GM19452 (cell line): ENCODE results near the gene PREB.
"Not testable (repeated sequence)": the region's sequence is repeated elsewhere in the genome, so short reads cannot be mapped to it uniquely, and the experiment has no call there.

Source experiments
- ATAC-seq: cut with Tn5 transposase; IDR thresholded peaks from one replicate; pipeline ENCODE4 v1.9.1; 2021; ENCODE audit not compliant: unreplicated experiment

The PREB gene, protein sequence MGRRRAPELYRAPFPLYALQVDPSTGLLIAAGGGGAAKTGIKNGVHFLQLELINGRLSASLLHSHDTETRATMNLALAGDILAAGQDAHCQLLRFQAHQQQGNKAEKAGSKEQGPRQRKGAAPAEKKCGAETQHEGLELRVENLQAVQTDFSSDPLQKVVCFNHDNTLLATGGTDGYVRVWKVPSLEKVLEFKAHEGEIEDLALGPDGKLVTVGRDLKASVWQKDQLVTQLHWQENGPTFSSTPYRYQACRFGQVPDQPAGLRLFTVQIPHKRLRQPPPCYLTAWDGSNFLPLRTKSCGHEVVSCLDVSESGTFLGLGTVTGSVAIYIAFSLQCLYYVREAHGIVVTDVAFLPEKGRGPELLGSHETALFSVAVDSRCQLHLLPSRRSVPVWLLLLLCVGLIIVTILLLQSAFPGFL

DNA sequence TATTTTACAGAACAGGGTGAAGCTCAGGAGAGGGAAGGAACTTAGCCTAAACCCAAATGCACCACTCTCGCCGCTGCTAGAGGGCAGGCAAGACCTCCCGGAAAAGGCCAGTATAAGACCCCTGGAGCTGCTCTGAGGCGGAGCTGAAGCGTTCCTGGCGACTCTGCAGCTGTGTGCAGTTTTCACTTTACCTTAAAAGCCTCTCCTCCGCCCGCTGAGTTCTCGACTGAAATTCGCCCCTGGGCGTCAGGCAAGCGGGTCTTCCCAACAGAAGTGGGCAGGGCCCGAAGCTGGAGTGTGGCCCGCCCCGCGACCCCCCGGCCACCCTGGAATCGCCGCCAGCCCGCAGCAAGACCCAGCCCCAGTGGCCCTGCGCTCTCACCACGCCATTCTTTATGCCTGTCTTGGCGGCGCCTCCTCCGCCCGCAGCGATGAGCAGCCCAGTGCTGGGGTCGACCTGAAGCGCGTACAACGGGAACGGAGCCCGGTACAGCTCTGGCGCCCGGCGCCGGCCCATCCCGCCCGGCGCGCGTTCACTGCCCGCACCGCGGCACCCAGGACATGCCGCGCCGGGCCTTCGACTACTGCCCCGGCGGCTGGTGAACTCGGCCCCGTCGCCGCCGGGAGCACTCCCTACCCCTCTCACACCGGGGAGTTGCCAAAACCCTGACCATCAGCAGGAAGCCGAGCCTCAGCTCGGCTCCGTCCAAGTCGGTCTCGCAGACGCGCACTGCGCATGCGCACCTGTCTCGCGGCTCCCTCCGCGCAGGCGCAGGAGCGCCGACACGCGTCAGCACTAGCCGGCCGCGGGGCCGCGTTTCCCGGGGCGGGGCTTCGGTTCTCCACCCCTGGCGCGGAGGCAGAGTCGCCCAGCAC is at the start of gene PREB:
Gene PREB, minus strand, starts transcription at position 732 of the 876 bp plus-strand sequence. Its CDS starts 215 bp downstream, at position 517.
- ATAC-seq: peak; percentile 88

DNA sequence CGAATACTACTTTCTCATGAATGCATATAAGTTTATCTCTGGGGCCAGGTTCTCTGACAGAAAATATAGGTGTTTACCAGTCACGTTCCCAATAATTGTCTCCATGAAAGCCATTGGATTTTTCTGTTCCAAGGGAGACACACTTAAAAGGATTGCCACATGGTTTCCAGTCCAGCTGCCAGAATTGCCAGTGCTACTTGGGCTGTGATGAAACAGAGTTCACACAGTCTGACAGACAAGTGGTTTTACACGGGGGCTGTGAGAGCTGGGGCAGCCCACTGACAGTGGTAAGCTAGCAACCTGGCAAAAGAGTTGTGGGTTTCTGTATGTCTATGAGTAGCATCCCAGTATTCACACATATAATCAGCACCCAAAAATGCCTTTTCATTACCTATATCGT is 49.7 kb upstream of the PREB start:
- no peak for ATAC-seq

DNA sequence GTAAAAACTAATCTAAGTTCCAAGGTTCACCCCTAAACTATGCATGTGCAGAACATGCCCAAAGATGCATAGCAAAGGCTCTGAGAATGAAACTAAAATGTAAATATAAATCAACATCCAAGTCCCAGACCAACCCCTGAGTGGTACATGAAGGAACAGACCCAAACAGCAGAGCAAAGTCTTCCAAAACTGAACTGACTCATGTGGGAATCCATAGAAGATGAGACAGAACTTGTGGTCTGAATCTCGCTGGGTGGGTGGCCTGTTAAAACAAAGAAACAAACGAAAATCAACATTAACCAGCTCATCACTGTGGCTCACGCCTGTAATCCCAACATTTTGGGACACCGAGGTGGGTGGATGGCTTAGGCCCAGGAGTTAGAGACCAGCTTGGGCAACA is 47.9 kb upstream of the PREB start:
- no peak for ATAC-seq

DNA sequence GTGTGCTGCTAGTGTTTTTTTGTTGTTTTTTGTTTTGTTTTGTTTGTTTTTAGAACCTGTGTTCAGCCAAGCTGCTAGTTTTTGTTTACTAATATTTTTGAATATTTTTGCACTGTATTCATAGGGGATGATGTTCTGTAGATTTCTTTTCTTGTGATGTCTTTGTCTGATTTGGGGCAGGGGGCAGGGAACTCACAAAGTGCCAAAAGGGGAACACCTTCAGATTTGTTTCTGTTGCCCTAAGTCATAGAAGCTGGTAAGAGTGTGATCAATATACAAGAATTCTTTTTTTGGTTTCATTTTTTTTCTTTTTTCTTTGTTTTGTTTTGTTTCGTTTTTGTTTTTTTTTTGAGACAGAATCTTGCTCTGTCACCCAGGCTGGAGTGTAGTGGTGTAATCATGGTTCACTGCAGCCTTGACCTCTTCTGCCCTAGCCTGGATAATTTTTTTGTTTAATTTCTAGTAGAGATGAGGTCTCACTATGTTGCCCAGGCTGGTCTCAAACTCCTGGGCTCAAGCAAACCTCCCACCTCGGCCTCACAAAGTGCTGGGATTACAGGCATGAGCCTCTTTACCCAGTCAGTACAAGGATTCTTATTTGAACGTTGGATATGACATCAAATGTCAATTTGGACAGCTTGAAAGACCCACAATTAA is 45.0 kb upstream of the PREB start:
- no peak for ATAC-seq

DNA sequence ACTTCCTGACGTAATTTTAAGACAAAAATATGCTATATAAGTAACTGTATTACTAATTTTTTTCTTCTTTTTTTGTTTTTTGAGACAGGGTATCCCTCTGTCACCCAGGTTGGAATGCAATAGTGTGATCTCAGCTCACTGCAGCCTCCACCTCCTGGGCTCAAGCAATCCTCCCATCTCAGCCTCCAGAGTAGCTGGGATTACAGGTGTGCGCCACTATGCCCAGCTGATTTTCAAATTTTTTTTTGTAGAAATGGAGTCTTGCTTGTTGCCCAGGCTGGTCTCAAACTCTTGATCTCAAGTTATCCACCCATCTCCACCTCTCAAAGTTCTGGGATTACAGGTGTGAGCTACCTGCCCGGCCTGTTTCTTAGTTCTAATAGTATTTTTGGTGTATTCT is 44.0 kb upstream of the PREB start:
- no peak for ATAC-seq

DNA sequence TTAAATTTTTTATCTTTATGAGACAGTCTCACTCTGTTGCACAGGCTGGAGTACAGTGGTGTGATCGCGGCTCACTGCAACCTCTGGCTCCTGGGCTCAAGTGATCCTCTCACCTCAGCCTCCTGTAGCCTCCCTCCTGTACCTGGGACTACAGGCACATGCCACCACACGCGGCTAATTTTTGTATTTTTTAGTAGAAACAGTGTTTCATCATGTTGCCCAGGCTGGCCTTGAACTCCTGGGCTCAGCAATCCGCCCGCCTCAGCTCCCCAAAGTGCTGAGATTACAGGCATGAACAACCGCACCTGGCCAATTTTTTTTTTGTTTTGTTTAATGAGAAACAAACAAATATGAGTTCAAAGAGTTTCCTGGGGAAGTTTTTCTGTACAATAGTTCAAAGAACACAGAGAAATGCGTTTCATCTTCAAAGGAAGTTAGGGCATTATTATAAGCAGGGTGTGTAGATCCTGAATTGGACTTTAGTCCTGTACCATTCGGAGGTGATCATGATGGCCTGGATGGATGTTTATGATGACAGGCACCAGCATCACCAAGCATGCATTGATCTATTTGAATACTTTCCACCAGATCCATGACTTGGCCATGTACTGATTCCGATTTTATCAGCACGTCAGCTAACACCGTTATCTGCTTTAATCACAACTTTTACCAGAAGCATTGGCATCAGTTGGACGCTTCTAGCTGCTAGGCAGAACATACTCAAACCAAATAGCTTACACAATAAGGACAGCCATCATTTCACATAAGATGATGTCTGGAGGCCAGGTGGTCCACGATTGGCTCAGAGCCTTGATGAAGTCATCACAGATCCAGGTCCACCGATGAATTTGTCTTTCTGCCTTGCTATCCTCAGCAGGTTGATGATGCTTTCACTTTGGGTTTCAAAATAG is 43.3 kb upstream of the PREB start:
- no peak for ATAC-seq

DNA sequence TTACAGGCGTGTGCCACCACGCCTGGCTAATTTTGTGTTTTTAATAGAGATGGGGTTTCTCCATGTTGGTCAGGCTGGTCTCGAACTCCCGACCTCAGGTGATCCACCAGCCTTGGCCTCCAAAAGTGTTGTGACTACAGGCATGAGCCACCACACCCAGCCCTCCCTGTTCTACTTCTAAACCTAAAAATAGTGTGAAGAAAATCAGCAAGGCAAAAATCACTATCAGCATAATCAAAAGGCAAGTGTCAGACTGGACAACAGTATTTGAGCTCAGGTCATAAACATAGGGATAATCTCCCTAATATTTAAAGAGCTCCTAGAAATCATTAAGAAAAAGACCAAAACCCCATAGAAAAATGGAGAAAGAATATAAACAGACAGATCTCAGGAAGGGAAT is 41.3 kb upstream of the PREB start:
- not testable (repeated sequence) for ATAC-seq

DNA sequence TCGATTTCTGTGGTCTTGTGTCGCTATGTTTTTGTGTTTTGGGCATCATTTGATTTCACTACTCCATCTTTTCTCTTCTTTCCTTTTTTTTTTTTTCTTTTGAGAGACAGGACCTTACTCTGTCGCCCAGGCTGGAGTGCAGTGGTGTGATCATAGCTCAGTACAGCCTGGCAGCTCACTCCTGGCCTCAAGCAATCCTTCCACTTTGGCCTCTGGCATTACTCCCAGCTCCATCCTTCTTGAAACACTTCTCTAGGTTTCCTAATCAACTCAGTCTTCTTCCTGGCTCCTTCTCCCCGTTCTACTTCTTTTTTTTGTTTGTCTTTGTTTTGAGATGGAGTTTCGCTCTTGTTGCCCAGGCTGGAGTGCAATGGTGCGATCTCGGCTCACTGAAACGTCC is 40.9 kb upstream of the PREB start:
- ATAC-seq: no peak

DNA sequence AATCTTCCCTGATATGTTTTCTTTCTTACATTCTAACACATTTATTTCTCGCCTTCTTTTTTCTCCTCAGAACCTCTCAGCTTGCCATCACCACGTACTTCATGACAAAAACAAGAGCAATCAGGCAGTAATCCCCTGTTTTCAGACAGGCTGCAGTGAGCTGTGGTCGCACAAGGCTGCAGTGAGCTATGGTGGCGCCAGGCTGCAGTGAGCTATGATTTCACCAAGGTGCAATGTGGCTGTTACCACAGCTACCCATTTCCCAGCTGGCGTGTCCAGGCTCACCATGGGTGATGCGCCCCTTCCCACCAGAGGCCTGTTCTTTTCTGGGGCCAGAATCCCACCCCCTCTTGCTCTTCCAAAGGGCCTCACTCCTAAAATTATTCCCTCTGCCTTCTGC is 40.2 kb upstream of the PREB start:
- ATAC-seq: no peak

DNA sequence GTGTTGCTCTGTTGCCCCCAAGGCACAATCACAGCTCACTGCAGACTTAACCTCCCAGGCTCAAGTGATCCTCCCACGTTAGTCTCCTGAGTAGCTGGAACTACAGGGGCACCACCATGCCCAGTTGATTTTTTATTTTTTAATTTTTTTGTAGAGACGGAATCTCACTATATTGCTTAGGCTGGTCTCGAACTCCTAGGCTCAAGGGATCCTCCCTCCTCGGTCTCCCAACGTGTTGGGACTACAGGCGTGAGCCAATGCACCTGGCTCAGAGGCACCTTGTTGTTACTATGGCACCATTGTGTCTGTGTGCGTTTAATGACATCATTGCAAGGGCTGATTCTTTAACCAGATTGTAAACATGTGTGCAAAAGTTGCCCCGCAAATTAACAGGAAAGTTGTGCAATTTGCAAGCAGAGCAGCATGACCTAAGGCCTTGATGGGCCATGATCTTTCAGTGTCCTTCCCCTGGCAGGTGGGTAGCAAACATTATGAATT is 37.0 kb upstream of the PREB start:
- ATAC-seq: no peak

DNA sequence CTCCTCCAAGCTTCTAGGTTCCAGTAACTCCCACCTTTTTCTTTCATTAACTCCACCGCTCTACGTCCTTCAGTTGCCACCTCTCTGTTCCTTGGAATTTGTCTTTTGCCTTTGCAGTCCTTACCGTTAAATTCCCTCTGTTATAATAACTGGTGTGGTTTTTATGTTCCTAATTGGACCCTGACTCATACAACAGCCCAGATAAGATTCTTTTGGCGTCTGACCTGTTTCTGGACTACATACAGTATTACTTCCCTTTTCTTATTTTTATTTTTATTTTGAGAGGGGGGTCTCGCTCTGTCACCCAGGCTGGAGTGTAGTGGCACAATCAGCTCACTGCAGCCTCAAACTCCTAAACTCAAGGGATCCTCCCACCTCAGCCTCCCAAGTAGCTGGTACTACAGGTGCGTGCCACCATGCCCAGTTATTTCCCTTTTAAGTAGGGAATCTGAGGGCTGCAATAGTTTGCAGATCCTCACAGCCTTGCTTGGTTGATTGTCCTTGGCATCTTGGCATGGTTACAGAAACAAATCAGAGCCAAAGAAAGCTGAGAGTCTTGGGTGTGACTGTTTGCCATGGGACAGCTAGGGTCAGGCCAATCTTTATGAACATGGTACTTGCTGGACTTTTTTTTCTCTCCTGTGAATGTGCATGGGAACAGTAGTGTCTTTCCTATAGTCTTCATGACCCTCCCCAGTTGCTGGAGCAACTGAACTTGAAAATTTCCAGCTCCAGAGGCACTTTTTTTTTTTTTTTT is 36.3 kb upstream of the PREB start:
- ATAC-seq: no peak

DNA sequence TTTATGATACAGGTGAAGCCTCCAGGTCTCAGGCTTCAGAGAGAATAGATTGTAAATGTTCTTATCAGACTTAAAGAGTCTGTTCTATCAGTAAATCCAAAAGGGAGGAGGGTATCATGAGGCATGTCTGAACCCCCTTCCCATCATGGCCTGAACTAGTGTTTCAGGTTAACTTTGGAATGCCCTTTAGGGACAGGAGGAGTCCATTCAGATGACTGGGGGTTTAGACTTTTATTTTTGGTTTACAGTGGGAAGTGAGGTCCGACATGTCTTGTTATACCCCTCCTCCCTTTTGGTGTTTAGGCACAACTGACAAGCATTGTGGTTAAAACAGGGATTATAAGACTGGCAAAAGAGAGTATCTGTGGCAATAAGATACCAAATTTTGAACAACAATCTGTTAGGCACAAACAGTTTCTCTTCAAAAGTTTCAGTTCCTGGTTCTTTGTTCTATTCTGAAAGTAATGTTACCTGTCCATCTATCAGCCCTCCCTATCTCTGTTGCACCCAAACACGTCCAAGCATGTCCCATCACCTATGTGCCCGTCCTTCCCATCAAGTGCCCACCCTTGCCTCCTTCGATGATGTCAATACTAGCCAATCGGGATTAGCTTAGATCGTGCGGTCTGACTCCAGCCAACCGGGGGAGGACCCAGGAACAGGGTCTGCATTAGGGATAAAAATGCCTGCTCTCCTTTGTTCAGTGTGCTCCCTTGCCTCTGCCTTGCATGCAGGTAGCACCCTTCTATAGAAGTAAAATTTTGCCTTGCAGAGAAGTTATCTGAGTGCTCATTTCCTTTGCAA is 30.7 kb upstream of the PREB start:
- ATAC-seq: no peak

DNA sequence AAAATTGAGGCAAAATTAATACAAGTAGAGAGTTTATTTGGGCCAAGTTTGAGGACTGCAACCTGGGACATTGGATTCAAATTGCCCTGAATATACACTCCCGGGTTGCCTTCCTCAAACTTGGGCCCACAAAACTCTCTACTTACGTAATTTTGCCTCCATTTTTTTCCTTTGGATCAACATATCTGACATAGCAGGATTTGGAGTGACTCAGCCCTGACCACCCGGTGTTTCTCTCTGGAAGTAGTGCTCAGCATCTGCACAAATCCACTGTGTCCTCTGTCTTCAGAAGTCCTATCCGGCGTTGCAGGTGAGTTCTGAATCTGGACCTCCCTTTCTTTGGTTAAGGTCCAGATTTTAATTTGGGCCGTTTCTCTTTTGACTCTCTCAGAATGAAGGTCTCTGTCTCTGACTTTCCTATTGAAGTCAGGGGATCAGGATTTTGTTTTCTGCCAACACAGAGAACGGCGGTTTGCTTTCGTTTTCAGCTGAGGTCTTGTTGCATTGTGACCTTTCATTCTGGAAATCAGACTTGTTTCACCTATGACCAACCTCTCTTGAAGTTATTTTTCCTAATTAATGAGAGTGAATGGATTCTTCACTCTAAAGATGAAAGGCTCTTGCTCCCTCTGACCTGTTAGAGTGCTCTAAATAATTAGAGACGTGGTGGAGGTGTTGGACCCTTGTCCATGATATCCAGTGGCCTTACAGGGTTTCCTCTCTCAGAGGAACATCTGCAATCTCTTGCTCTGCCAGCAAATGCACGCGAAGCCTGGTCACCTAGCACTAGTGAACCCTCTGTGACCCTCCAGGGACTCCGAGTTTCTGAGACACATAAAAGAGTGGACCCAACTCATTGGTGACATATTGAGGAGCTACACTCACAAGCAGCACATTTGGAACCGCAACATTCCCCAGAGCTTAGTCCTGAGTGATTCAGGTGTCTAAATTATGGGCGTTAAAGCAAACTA is 28.0 kb upstream of the PREB start:
- no peak for ATAC-seq

DNA sequence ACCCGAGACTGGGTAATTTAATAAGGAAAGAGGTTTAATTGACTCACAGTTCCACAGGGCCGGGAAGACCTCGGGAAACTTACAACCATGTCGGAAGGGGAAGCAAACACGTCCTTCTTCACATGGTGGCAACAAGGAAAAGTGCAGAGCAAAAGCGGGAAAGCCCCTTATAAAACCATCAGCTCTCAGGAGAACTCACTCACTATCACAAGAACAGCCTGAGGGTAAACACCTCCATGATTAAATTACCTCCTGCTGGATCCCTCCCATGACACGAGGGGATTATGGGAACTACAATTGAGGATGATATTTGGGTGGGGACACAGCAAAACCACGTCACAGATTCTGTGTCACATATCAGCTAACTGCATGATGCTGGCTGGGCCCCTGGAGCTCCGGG is 25.8 kb upstream of the PREB start:
- no peak for ATAC-seq

DNA sequence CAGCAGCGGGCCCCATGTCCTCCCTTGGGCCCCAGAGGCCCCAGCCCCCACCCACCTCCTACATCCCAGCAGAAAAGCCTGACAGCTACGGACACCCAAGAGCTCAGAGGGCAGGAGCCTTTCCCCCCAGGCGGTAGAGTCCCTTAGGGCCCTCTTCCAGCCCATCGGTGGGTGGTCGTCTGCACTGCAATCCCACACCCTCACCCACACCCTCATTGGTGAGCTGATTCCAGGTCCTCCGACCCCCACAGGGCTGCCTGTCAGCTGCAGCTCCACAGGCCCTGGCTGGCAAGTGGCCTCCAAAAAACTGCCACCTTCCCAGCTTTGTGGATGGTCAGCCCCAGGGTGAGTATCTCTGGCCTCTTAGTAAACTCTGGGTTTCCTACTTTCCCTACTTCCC is 24.8 kb upstream of the PREB start:
- no peak for ATAC-seq

DNA sequence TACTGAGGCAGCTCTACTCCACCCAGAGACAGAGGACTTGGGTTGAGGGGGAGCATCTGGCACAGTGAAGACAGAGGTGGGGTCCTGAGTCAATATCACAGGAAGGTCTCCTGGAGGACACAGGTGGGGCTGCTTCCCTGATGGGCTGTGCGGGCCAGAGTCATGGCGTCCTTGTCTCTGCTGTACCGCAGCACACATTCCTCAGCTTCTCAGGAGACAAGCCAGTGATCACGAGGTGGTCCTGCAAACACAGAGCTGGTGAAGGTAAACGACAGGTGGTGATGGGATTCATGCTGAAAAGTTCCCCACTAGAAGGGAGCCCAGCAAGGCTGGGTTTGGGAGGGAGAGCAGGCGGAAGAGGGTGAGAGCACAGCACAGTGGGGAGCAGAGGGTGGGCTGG is 24.0 kb upstream of the PREB start:
- ATAC-seq: no peak

DNA sequence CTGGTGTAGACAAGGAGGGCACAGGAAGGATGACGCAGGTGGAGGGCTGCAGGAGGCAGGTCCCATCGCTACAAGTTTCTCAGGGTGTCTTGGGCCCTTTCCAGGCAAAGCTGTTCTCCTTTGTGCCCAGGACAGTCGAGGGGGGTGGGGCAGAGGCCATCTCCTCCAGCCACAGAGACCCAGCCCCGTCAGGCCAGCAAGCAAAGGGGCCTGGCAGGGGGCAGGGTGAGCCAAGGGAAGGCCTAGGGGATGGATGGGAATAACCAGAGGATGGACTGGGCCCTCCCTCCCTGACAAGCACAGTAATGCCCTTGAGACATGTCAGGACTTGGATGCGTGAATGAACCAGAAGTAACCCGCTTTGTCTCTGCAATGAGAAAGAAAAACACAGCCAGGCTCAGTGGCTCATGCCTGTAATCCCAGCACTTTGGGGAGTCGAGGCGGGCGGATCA is 20.7 kb upstream of the PREB start:
- no peak for ATAC-seq

DNA sequence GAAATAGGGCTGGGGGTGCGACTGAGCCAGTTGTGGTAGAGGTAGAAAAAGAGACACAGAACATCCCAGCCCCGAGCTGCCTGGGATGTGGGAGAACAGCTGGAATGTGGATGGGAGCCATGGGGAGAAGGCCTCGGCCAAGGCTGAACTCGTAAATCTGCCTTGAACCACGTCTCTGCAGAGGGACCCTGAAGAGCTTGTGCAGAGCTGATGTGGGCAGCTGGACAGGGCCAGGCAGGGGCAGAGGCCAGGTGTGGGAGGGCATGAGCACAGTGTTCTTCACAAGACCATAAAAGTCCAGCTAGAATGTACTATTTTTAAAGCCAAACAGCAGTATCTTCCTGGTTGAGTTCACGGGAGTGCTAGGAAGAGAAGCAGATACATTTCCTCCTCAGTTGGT is 20.1 kb upstream of the PREB start:
- ATAC-seq: no peak
